Activated B cell treated with CpG ODN at 0.5 μM for 24 hours (primary cell): ENCODE measurements around the gene BCL11B. TPM values are rescaled to one million over a fixed set of nuclear protein-coding genes. Genes with fewer than 3 reads are reported as not detected.

ENCODE experiments used
- ATAC-seq: fragments of 200-7000 bp; cut with Tn5 transposase; one replicate; pipeline ENCODE4 v1.10.0; 2021; ENCODE audit warnings: low read depth, mild to moderate bottlenecking, moderate library complexity
- CTCF ChIA-PET: fragments of 350-600 bp; sonication (Branson Sonifier 250); formaldehyde crosslinking; loops from one replicate; lab custom pipeline; 2021; ENCODE audit warnings: antibody characterized with exemption; lab: Charles Lee
- POLR2A ChIA-PET: fragments of 350-600 bp; sonication (Branson Sonifier 250); formaldehyde crosslinking; loops from one replicate; lab custom pipeline; 2021; ENCODE audit warnings: antibody characterized with exemption; lab: Charles Lee
- DNase-seq: peaks from one replicate; pipeline ENCODE4 v3.0.0; 2022
- H3K27ac Mint-ChIP-seq: one replicate; pipeline ENCODE4 v1.8.0; 2020; ENCODE audit warnings: mixed read lengths
- H3K27me3 Mint-ChIP-seq: one replicate; pipeline ENCODE4 v1.8.0; 2021; ENCODE audit warnings: mixed read lengths
- H3K36me3 Mint-ChIP-seq: one replicate; pipeline ENCODE4 v1.8.0; 2021; ENCODE audit warnings: low read depth, mixed read lengths
- H3K4me1 Mint-ChIP-seq: one replicate; pipeline ENCODE4 v1.8.0; 2021; ENCODE audit warnings: mixed read lengths
- H3K4me3 Mint-ChIP-seq: one replicate; pipeline ENCODE4 v1.8.0; 2020; ENCODE audit warnings: mild to moderate bottlenecking, mixed read lengths
- H3K9me3 Mint-ChIP-seq: one replicate; pipeline ENCODE4 v1.8.0; 2020; ENCODE audit warnings: mixed read lengths
- CTCF ChIP-seq: fragments of 200-600 bp; IDR thresholded peaks from one replicate; pipeline ENCODE4 v1.8.0; 2022; ENCODE audit warnings: antibody characterized with exemption, mild to moderate bottlenecking
- intact Hi-C: fragments of 100-400 bp; cut with micrococcal nuclease; formaldehyde crosslinking; loops from one replicate; pipeline ENCODE4 v1.15.1; 2024
- total RNA-seq: library from RNA; stranded (reverse); gene quantifications from 2 replicates; pipeline ENCODE4 v1.2.3, GENCODE V29; 2022

The BCL11B gene
- total RNA-seq, 1 donor from 2014 or later: 0.13 TPM

- no peaks in the 10 kb centered on the region for H3K9me3 Mint-ChIP-seq
- ChIA-PET POLR2A (no interaction called here), CTCF (no interaction called here)
- H3K36me3 Mint-ChIP-seq: no peaks in the 10 kb centered on the region
- no peak overlapping the region for H3K4me3 Mint-ChIP-seq
- H3K27me3 Mint-ChIP-seq: no peaks in the 10 kb centered on the region
- TF ChIP-seq CTCF: no peak
- H3K4me1 Mint-ChIP-seq: no peaks in the 10 kb centered on the region
- H3K27ac Mint-ChIP-seq: no peak overlapping the region
- ATAC-seq (no peak), DNase-seq (no peak)
- intact Hi-C loops: no loop called here
Observed at GRCh38 chr14:99185436-99186068, 86.4 kb downstream of the BCL11B start.

GRCh38 chr14:99183716-99184115, 88.3 kb downstream of the BCL11B start:
- intact Hi-C loops: no loop called here

GRCh38 chr14:99183311-99183710, 88.7 kb downstream of the BCL11B start:
- H3K27me3 Mint-ChIP-seq: no peaks in the 10 kb centered on the region
- no peaks in the 10 kb centered on the region for H3K36me3 Mint-ChIP-seq
- no peak overlapping the region for H3K4me3 Mint-ChIP-seq
- no peak for ATAC-seq
- H3K9me3 Mint-ChIP-seq: no peaks in the 10 kb centered on the region
- no peak overlapping the region for H3K27ac Mint-ChIP-seq
- TF ChIP-seq CTCF: no peak
- no peak for DNase-seq
- ChIA-PET CTCF (no interaction called here), POLR2A (no interaction called here)
- intact Hi-C loops: no loop called here
- H3K4me1 Mint-ChIP-seq: no peaks in the 10 kb centered on the region

More at GRCh38 chr14:99183716-99184115, 88.3 kb downstream of the BCL11B start:
- ATAC-seq (no peak), DNase-seq (no peak)
- H3K27ac Mint-ChIP-seq: no peak overlapping the region
- no peak for TF ChIP-seq CTCF
- CTCF ChIA-PET: no interaction called here
- H3K9me3 Mint-ChIP-seq: no peaks in the 10 kb centered on the region
- no peaks in the 10 kb centered on the region for H3K4me1 Mint-ChIP-seq
- no peaks in the 10 kb centered on the region for H3K36me3 Mint-ChIP-seq
- H3K4me3 Mint-ChIP-seq: no peak overlapping the region
- H3K27me3 Mint-ChIP-seq: no peaks in the 10 kb centered on the region
- POLR2A ChIA-PET: no interaction called here

GRCh38 chr14:99182548-99183250, 89.3 kb downstream of the BCL11B start:
- Mint-ChIP-seq H3K4me3 (no peak overlapping the region), H3K9me3 (no peaks in the 10 kb centered on the region), H3K27ac (no peak overlapping the region), H3K27me3 (no peaks in the 10 kb centered on the region), H3K4me1 (no peaks in the 10 kb centered on the region), H3K36me3 (no peaks in the 10 kb centered on the region)
- ChIA-PET CTCF (no interaction called here), POLR2A (no interaction called here)
- DNase-seq (no peak), ATAC-seq (no peak)
- TF ChIP-seq CTCF: no peak
- intact Hi-C loops: no loop called here

- Mint-ChIP-seq H3K27ac (no peak overlapping the region), H3K4me3 (no peak overlapping the region), H3K9me3 (no peaks in the 10 kb centered on the region), H3K36me3 (no peaks in the 10 kb centered on the region), H3K4me1 (no peaks in the 10 kb centered on the region), H3K27me3 (no peaks in the 10 kb centered on the region)
- ATAC-seq (no peak), DNase-seq (no peak)
- ChIA-PET CTCF (no interaction called here), POLR2A (no interaction called here)
- intact Hi-C loops: no loop called here
- no peak for TF ChIP-seq CTCF
Observed at GRCh38 chr14:99181804-99182520, 90.0 kb downstream of the BCL11B start.
